ENCODE data around the gene AP2M1. TPM values are rescaled to one million over a fixed set of nuclear protein-coding genes. Genes with fewer than 3 reads are reported as not detected.

AP2M1 gene
- total and polyA plus RNA-seq, 2 of the 13 experiments (the other 11 are each of a cell fraction or from before 2014, with no cell fraction given) = 126 to 146 TPM

GRCh38 chr3:184185461-184186183 is 11.0 kb downstream of the AP2M1 start (continued):
- TF ChIP-seq TCF7 (IDR thresholded peaks at IDR 0.05; ENCODE audit: low read depth) (no peak), NR2F1 (CRISPR knock-in tag; IDR thresholded peaks at IDR 0.05) (no peak), TFE3 (CRISPR knock-in tag; IDR thresholded peaks at IDR 0.05) (peak; percentile 56), SMYD3 (CRISPR knock-in tag; IDR thresholded peaks at IDR 0.05) (no peak), ZNF878 (CRISPR knock-in tag; IDR thresholded peaks at IDR 0.05) (0 out of 2 replicates have a peak, but pooled peaks have one; percentile 19), ZNF143 (CRISPR knock-in tag; IDR thresholded peaks at IDR 0.05) (peak; percentile 87), ZBED4 (CRISPR knock-in tag; IDR thresholded peaks at IDR 0.05; ENCODE audit: borderline replicate concordance) (peak; percentile 42; the same call in 1 of the 2 replicates), PREB (CRISPR knock-in tag; IDR thresholded peaks at IDR 0.05) (no peak), HES4 (CRISPR knock-in tag; IDR thresholded peaks at IDR 0.05; ENCODE audit: borderline replicate concordance) (no peak), ELF3 (CRISPR knock-in tag; IDR thresholded peaks at IDR 0.05) (peak; percentile 82), ZNF33B (CRISPR knock-in tag; IDR thresholded peaks at IDR 0.05) (no peak), ZBTB39 (CRISPR knock-in tag; IDR thresholded peaks at IDR 0.05) (peak; percentile 72; the same call in 1 of the 2 replicates), RXRB (CRISPR knock-in tag; IDR thresholded peaks at IDR 0.05; ENCODE audit: borderline replicate concordance) (no peak; the same call in 1 of the 2 replicates), ZBTB26 (CRISPR knock-in tag; IDR thresholded peaks at IDR 0.05; ENCODE audit: borderline replicate concordance) (no peak; the same call in 1 of the 2 replicates), JUND (CRISPR knock-in tag; IDR thresholded peaks at IDR 0.05) (no peak), NR1H2 (CRISPR knock-in tag; IDR thresholded peaks at IDR 0.05; ENCODE audit: borderline replicate concordance, low read depth) (no peak), FLYWCH1 (CRISPR knock-in tag; IDR thresholded peaks at IDR 0.05) (no peak), ZNF644 (CRISPR knock-in tag; IDR thresholded peaks at IDR 0.05; ENCODE audit: low read depth) (no peak), NR0B2 (CRISPR knock-in tag; IDR thresholded peaks at IDR 0.05) (0 out of 2 replicates have a peak, but pooled peaks have one; percentile 9)
